ENCODE results near the gene PLA2R1.
"Not testable (repeated sequence)": the region's sequence is repeated elsewhere in the genome, so short reads cannot be mapped to it uniquely, and the experiment has no call there.

PLA2R1 gene

DNA sequence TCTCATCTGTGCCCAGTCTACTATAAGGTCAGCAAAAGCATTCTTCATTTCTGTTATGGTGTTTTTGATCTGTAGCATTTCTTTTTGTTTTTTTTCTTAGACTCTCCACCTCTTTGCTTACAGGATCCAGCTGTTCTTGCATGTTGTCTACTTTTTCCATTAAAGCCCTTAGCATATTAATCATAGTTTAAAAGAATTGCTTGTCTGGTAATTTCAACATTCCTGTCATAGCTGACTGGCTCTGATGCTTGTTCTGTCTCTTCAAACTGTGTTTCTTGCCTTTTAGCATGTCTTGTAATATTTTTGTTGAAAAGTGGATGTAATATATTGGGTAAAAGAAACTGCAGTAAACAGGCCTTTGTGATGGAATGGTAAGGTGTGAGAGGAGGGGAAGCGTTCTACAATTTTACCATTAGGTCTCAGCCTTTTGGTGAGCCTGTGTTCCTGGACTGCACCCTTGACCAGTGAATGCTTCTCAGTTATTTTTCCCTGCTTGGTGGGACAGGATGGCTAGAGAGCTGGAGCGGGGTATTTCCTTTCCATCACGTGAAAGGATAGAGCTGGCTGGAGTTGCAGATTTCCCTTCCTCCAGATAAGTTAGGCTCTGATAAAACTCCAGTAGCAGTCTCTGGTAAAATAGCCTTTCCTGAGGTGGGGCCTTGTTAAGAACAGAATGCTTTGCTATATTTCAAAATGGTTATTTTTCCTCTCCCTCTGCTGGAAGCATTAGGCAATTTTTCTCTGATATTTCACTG lies 65.4 kb downstream of the PLA2R1 start:
- no peak for DNase-seq
- in situ Hi-C loops (cut with MboI; ENCODE audit: low pct_unique_long_range_greater_than_20kb, low sequenced_read_pairs) = no loop called here

DNA sequence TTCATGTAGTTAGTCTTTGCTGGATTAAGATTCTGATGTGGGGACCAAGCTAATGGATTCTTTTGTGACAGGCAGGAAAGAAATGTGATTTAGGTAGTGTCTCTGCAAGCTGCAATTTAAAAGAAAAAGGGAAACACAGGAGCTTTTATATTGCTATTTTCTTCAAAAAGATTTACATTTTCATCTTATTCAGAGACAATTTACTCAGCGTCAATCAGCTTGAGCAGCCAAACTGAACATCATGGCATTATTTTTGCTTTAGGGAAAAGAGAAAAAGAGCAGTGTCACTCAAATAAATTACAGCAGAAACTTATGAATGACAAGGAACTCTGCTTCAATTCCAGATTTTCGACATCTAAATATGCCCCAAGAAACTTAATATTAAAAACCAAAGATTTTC lies 67.4 kb downstream of the PLA2R1 start:
- in situ Hi-C loops (cut with MboI; ENCODE audit: low pct_unique_long_range_greater_than_20kb, low sequenced_read_pairs) = no loop called here
- DNase-seq = no peak

DNA sequence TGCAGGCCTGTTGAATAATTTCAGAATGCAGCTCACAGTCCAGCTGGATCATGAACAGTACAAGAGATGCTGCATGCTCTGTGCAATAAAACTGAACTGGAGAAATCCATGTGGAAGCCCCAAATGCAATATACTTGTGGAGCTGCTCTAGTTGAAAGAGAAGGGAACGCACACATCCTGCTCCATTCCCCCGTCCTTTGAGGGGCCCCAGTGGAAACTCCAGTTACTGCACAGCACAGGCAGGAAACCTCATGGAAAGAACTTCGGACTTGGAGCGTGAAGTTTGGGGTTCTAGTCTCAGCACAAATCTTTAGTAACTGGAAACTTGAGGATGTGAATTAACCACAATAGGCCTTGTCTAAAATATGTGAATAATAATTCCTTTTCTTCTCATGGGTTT lies 73.2 kb downstream of the PLA2R1 start:
- in situ Hi-C loops (cut with MboI; ENCODE audit: low pct_unique_long_range_greater_than_20kb, low sequenced_read_pairs) = no loop called here
- no peak for DNase-seq

DNA sequence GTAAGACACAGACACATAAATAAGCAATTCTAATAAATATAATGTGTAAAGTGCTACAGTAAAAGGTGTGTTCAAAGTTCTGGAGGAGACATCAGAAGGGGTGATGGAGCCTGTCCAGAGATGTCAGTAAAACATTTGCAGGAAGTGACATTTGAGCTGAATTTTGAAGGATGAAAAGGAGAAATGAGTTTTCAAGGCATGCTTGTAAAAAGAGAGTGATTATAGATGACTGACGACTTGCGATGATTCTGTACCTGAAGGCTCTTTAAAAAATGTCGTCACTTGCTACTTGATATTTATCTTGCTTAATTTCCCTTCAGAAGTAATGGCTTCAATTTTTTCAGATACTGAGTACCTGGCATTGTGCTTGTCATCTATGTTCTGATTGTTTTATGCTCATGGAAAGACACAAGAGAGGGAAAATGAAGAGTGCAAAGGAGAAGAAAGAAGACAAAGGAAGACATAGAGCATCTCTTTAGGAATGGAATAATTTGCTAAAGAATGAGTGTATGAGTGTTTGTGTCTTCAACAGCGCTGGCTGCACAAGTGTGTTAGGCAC lies 73.9 kb downstream of the PLA2R1 start:
- in situ Hi-C loops (cut with MboI; ENCODE audit: low pct_unique_long_range_greater_than_20kb, low sequenced_read_pairs) = no loop called here
- DNase-seq = no peak

DNA sequence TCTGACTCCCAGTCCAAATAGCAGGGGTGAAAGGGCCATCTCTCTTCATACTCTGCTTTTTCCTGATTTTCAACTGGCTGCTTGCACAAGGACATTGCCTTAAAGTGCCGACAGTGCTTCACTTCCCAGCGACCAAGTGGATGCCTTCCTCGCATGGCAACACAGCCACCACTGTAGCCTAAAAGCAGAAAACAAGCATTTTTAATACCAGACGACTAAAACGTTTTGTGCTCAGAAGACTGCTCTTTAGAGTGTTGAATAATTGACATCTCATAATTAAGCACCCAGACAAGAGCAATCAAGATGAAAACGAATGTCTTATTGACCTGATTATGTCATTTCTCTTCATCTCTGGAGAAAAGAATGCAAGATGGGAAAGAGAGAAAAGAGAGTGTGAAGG lies 75.2 kb downstream of the PLA2R1 start:
- in situ Hi-C loops (cut with MboI; ENCODE audit: low pct_unique_long_range_greater_than_20kb, low sequenced_read_pairs) = no loop called here
- no peak for DNase-seq

DNA sequence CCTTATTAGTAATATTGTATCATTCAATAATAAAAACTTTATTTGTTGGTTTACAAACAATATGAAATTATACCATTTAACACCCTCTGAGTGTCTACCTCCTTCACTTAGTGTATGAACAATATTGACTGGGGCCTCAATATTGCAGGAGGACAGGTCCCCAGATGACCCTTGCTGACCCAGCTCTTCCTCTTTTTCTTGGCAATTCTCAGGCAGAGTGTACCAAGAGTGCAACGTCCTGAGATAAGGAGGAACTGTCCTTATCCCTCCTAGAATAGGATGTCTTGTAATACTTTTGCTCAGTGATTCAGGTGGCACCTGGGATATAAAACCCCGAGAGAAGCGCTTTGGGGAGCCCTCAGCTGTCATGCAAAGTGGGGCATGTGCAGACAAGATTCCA lies 76.8 kb downstream of the PLA2R1 start:
- in situ Hi-C loops (cut with MboI; ENCODE audit: low pct_unique_long_range_greater_than_20kb, low sequenced_read_pairs) = no loop called here
- DNase-seq = no peak

DNA sequence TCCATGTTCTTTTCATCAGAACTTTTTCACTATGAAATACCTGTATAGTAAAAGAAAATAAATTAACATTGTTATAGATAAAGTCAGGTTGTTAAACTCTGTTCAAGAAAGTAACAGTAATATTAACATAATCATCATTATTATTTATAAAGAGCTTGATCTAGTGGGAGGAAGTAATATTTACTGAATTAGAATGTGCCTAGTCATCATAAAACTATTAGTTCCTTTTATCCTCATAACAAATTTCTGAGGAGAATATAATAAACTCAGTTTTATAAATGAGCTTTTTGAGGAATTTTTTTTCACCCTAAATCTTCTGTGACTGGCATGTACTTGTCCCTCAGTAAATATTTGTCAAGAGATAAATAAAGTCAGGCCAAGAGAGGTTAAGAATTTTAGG lies 78.4 kb downstream of the PLA2R1 start:
- in situ Hi-C loops (cut with MboI; ENCODE audit: low pct_unique_long_range_greater_than_20kb, low sequenced_read_pairs) = no loop called here
- DNase-seq = no peak

DNA sequence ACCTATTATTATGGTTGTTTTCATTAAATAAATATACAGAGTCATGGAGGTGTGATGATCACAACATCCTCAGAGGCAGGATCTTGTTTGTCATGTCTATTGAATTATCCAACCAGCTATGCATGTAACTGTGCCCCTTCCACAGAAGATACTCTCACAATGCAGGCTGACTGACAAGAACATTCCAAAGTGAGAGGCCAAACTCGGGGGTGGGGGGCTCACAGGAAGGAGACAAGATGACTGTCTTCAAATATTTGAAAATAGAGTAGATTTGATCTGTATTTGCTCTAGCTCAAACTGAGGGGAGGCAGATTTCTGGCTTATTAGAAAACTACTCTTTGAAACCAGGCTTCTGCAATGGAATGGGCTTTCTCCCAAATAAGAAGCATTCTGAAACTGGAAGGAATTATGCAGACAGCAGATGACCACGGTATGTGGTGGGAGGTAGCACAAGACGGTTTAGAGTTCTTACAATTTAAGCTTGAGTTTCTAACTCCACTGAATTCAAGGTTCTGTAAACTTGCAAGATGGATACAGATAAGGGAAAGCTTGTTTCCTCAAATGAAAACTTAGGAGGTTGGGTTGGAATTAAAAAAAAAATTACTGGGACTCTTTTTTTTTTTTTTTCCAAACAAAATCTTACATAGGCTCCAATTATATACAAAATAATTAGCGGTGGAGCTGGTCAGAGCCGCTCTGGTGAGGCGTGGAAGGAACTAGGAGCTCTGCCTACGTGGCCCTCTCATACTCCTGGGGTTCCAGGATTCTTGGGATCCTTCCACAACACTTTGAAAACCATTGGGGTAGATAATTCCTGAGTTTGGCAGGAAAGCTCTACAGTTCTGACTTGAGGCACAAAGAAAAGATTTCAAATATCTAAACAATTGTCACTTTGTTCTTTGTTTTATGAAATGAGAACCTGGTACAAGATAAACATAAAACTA lies 79.3 kb downstream of the PLA2R1 start:
- in situ Hi-C loops (cut with MboI; ENCODE audit: low pct_unique_long_range_greater_than_20kb, low sequenced_read_pairs) = no loop called here
- no peak for DNase-seq

DNA sequence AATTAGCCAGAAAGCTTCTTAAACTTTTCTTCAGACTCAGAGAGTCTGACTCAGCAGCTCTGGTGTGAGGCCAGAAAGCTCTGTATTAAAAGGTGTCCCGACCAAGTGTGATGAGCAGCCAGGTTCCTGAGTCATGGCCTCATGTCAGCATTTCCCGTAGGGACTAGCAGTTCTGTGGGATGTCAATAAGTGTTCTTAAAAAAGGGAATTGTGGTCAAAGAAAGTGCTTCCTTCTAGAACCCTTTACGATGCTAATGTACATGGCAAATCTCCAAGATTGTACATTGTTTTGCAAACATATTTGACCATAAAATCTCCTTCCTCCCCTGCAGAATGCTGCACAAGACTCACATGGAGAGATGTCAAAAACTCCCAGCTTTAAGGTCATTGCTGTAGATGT lies 80.1 kb downstream of the PLA2R1 start:
- in situ Hi-C loops (cut with MboI; ENCODE audit: low pct_unique_long_range_greater_than_20kb, low sequenced_read_pairs) = no loop called here
- DNase-seq = peak; percentile 33

DNA sequence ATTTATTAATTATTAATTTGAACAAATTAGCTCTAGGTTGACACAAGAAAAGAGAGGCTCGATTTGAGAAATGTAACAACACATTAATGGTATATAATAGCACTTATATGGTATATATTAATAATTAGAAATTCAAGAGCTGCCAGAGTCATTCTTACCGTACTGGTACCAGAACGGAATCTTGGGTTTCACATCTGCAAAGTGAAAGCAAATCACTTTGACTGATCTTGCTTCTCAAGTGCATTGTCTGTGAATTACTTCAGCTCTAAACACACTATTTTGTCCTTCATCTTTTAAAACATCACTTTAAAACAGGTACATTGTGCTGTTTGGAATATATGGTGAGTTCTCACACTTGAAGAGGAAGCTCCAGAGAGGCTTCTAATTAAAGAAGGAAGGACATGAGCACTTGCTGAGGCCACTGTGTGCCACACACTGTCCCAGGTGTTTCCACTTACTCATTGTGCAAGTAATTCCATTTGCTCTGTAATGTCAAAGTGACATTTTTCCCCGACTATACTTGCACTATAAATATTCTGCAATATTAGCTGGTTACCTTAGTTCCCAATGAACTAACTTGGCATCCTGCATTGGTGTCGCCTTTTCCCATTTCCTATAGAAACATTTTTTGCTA lies 85.8 kb downstream of the PLA2R1 start:
- no peak for DNase-seq
- in situ Hi-C loops (cut with MboI; ENCODE audit: low pct_unique_long_range_greater_than_20kb, low sequenced_read_pairs) = no loop called here

DNA sequence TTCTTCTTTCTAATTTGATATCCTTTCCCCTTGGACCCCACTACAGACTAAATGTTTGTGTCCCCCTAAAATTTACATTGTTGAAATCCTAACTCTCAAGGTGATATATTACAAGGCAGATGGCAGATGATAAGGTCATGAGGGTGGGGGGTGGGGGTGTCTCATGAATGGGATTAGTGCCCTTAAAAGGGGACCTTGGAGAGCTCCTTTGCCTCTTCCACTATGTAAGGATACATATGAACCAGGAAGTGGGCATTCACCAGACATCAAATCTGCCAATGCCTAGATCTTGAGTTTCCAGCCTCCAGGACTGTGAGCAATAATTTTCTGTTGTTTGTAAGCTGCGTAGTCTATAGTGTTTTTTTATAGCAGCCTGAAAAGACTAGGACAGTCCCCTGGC lies 89.1 kb downstream of the PLA2R1 start:
- in situ Hi-C loops (cut with MboI; ENCODE audit: low pct_unique_long_range_greater_than_20kb, low sequenced_read_pairs) = no loop called here
- DNase-seq = no peak

DNA sequence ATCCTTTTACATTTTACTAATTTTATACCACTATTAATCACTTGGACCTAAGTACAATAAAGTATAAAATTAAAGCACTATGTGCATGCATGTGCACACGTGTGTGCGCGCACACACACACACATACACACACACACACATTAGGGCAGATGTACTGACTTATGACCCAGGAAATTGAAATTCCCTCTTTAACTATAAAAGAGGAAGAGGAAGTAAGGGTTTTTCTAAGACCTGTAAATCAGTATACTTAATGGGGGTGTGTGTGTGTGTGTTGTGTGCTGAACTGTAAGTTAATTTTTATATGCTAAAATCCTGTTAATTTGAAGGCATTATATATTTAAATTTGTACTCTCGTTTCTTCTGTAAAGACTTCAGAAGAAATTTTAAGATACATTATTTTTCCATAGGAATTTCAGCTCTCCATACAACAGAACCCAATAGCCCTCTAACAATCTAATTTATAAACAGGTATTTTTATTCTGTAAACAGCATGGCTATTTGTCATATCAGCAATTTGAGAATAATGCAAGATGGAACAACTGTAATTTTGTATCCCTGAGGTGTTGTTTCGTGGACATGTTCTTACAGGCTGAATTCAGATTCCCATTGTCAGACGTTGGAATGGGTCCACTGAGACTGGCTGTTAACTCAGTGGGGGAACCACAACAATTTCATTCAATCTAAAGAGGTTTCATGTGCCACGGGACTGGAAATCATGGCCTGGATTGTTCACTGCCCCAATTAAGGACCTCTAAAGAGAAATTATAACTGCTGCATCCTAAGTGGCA lies 90.9 kb downstream of the PLA2R1 start:
- in situ Hi-C loops (cut with MboI; ENCODE audit: low pct_unique_long_range_greater_than_20kb, low sequenced_read_pairs) = no loop called here
- DNase-seq = peak; percentile 25

DNA sequence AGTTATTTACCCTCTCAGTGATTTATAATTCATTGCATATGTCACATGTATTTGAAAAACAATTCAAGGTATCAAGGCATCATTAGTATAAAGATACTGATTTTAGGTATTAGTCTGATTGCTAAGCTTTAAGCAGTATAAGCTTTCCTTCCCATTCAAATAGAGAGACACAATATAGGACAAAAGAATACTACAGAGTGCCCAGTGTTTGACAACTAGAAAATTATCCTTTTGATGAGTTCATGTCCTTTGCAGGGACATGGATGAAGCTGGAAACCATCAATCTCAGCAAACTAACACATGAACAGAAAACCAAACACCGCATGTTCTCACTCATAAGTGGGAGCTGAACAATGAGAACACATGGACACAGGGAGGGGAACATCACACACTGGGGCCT lies 91.9 kb downstream of the PLA2R1 start:
- in situ Hi-C loops (cut with MboI; ENCODE audit: low pct_unique_long_range_greater_than_20kb, low sequenced_read_pairs); DNase-seq: not testable (repeated sequence)

DNA sequence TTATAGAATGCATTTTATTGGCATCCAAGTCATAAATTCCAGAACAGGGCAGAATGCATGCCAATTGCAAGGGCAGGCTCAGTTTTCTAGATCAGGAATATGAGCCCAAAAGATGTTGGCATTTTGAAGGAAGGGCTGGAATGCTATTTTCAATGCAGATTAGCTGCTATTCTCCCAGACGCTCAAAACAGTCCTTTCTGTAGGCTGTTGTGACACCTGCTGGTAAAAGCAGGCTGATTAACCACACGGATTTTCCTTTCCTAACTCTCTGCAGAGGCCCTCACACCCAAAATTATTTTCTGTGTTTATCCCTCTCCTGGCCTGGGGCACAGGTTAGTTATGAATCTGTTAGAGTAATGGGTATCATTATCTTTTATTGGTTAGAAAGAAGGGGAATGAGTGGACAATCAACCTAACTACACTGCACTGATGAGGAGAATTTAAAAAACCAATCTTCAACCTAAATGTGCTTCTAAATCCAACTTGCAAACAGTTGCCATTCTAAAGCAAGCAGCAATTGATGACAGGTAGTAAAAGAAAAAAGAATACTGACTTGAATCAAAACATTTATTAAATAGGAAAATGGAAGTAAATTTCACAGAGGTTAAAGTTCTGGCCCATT lies 94.0 kb downstream of the PLA2R1 start:
- peak; percentile 50 for DNase-seq
- in situ Hi-C loops (cut with MboI; ENCODE audit: low pct_unique_long_range_greater_than_20kb, low sequenced_read_pairs) = no loop called here

DNA sequence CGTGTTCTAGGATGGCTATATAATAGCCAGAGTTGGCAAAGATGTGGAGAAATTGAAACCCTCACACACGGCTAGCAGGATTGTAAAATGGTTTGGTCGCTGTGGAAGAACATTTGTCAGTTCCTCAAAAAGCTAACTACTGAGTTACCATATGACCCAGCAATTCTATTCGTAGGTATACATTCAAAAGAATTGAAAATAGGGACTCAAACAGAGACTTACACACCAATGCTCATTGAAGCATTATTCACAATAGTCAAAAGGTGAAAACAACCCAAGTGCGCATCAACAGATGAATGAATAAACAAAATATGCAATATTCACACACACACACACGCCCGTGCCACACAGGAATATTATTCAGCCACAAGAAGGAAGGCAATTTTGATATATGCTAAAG lies 98.7 kb downstream of the PLA2R1 start:
- in situ Hi-C loops (cut with MboI; ENCODE audit: low pct_unique_long_range_greater_than_20kb, low sequenced_read_pairs) = no loop called here
- DNase-seq = no peak

DNA sequence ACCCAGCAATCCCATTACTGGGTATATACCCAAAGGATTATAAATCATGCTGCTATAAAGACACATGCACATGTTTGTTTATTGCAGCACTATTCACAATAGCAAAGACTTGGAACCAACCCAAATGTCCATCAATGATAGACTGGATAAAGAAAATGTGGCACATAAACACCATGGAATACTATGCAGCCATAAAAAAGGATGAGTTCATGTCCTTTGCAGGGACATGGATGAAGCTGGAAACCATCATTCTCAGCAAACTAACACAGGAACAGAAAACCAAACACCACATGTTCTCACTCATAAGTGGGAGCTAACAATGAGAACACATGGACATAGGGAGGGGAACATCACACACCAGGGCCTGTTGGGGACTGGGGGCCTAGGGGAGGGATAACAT lies 99.9 kb downstream of the PLA2R1 start:
- DNase-seq; in situ Hi-C loops (cut with MboI; ENCODE audit: low pct_unique_long_range_greater_than_20kb, low sequenced_read_pairs): not testable (repeated sequence)

DNA sequence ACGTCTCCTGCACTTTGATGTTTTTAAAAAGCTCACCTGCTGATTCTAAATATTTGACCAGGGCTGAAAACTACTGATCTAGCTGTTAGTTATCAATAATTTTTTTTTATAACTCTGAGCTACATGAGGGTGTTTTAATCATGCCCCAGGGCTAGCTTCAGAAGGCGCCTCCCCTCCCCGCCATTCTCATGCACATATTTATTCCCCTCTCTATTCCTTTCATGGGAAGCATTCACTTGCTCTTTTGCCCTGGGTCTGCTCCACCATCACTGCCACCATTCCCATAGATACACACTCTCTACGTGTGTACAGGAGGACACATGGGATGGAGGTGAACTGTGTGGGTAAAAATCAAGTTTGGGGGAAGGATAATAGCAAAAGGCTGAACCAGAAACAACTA lies 101.0 kb downstream of the PLA2R1 start:
- in situ Hi-C loops (cut with MboI; ENCODE audit: low pct_unique_long_range_greater_than_20kb, low sequenced_read_pairs) = no loop called here
- no peak for DNase-seq

DNA sequence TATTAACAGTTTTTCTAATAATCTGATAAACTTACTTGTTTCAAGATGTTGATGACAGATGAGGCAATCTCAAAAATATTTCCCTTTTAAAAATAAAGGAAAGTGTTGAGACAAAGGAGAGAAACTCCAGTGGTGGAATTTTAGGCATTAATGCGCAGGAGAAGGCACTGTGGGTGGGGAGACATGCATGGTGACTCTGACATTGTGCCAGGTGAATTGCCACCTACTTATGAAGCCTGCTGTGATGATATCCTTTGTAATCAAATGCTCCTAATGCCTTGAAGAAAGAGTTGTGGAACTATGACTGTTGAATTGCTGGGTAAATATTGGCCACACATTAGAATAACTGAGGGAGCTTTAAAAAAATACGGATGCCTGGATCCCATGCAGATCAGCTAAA lies 101.4 kb downstream of the PLA2R1 start:
- in situ Hi-C loops (cut with MboI; ENCODE audit: low pct_unique_long_range_greater_than_20kb, low sequenced_read_pairs) = no loop called here
- DNase-seq = no peak

DNA sequence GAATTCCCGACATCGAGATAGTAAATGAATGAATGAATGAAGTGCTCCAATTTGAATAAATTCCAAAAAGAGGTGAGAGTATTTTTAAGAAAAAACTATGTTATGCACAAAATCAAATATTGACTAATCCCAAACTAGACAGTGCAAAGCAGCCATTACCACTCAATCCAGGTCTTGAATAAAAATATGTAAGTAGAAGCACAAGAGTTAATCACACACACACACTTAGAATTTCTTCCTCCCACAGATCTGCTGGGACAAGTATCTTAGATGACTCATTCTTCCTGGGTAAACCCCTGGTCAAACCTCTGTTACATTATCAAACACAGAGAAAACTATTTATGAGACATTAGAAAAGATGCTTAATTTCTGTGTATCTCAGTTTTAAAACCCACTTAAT lies 102.0 kb downstream of the PLA2R1 start:
- no peak for DNase-seq
- in situ Hi-C loops (cut with MboI; ENCODE audit: low pct_unique_long_range_greater_than_20kb, low sequenced_read_pairs) = no loop called here

Data from KBM-7 (cell line).